Fibroblast of villous mesenchyme (primary cell): Measurements from ENCODE around the gene FAM177A1. TPM values are rescaled to one million over a fixed set of nuclear protein-coding genes. Genes with fewer than 3 reads are reported as not detected.
A peak's percentile ranks its signal among the peaks of the same experiment; 100 is the strongest.

ENCODE experiments used
- DNase-seq: peaks from one replicate; pipeline ENCODE4 v3.0.0-alpha.2; 2010; ENCODE audit warnings: low read depth
- H3K4me3 ChIP-seq: 2 replicates; pipeline ENCODE4 v1.5.1; 2011; ENCODE audit warnings: low read depth, mild to moderate bottlenecking, low read length
- total RNA-seq: library from RNA; depleted of rRNA; stranded (reverse); fragments of >200 nt; gene quantifications from 2 replicates; pipeline ENCODE4 v1.2.3, GENCODE V29; 2012
- TF ChIP-seq, protein P1 (sequence below): IDR thresholded peaks from 2 replicates; pipeline ENCODE4 v1.5.1; 2012; ENCODE audit warnings: low read depth, mild to moderate bottlenecking, low read length; ENCODE audit not compliant: insufficient read depth

FAM177A1 gene
- total RNA-seq, 1 donor: 43.6 TPM

DNA sequence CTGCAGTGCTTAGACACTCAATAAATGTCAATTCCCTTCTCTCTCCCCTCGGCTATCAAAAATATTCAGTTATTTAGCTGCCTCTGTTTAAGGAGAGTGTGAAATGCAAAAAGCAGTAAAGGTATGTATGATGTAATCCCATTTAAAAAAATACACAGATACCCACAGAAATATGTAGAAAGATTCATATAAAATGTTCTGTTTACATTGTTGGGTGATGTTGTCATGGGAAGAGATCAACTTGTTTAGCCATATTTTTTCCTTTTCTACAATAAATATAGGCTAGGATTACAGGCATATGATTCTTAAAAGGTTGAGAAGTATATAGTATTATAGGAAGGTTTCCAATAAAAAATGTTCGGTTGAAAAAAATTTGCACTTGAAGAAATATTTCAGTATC is 68.0 kb downstream of the FAM177A1 start:
- DNase-seq: peak; percentile 92
- no peak overlapping the region for H3K4me3 ChIP-seq
- TF ChIP-seq, protein P1, sequence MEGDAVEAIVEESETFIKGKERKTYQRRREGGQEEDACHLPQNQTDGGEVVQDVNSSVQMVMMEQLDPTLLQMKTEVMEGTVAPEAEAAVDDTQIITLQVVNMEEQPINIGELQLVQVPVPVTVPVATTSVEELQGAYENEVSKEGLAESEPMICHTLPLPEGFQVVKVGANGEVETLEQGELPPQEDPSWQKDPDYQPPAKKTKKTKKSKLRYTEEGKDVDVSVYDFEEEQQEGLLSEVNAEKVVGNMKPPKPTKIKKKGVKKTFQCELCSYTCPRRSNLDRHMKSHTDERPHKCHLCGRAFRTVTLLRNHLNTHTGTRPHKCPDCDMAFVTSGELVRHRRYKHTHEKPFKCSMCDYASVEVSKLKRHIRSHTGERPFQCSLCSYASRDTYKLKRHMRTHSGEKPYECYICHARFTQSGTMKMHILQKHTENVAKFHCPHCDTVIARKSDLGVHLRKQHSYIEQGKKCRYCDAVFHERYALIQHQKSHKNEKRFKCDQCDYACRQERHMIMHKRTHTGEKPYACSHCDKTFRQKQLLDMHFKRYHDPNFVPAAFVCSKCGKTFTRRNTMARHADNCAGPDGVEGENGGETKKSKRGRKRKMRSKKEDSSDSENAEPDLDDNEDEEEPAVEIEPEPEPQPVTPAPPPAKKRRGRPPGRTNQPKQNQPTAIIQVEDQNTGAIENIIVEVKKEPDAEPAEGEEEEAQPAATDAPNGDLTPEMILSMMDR: no peak

DNA sequence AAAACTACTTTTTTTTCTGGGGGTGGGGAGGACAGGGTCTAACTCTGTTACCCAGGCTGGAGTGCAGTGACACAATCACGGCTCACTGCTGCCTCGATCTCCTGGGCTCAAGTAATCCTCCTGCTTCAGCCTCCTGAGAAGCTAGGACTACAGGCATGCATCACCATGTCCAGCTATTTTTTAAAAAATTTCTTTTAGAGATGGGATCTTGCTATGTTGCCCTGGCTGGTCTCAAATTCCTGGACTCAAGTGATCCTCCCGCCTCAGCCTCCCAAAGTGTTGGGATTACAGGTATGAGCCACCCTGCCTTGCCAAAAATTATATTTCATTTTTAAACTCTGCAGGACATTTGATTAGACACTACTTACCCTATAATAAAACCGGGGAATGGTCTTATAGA is 70.2 kb downstream of the FAM177A1 start:
- DNase-seq: no peak
- TF ChIP-seq, protein P1: no peak
- no peak overlapping the region for H3K4me3 ChIP-seq

DNA sequence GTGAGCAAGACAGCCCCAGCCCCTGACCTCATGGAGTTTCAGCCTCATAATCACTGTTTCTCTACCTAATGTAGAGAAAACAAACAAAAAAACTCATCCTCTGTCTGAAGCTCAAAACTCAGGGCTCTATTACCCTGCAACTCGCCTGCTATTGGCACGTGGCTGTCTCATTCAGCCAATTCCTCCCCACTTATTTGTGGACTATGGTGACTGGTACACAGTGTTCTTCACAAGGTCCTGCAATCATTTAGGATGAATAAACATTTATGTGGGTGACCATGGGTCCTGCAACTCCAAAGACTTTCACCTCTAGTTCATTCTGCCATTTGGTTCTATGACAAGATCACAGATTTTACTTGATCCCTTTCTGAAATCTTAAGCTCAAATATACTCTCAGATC is 71.0 kb downstream of the FAM177A1 start:
- H3K4me3 ChIP-seq: no peak overlapping the region
- TF ChIP-seq, protein P1: no peak
- DNase-seq: no peak

DNA sequence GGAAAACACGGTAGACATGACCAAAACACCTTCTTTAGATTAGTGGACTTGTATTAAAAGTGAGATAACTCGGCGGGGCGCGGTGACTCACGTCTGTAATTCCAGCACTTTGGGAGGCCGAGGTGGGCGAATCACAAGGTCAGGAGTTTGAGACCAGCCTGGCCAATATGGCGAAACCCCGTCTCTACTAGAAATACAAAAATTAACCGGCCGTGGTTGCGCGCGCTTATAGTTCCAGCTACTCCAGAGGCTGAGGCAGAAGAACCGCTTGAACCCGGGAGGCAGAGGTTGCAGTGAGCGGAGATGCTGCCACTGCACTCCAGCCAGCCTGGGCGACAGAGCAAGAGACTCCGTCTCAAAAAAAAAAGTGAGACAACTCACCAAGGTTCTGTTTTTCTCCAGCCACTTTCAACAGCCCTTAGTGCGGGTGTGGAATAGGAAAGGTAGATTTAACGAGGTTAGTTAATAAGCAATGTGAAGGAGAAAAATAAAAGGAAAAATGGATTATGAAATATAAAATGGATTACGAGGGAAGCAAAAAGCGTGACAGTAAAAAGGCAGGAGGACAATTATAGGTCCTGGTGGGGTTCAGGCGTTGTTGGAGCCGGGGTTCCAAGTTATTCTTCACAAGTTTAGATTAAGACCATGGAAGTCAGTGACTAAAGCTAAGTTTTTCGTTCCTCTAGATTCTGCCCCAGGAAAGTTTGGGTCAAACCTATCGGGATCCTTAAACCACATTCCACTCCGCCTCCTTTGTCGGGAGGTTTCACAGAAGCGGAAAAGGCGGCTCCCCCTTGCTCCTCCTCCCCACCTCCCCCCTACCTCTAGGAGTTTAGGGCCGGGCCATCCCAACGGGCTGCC is 75.2 kb downstream of the FAM177A1 start:
- peak; percentile 34 for DNase-seq
- peak overlapping the region; percentile 96 for H3K4me3 ChIP-seq
- TF ChIP-seq, protein P1: no peak

DNA sequence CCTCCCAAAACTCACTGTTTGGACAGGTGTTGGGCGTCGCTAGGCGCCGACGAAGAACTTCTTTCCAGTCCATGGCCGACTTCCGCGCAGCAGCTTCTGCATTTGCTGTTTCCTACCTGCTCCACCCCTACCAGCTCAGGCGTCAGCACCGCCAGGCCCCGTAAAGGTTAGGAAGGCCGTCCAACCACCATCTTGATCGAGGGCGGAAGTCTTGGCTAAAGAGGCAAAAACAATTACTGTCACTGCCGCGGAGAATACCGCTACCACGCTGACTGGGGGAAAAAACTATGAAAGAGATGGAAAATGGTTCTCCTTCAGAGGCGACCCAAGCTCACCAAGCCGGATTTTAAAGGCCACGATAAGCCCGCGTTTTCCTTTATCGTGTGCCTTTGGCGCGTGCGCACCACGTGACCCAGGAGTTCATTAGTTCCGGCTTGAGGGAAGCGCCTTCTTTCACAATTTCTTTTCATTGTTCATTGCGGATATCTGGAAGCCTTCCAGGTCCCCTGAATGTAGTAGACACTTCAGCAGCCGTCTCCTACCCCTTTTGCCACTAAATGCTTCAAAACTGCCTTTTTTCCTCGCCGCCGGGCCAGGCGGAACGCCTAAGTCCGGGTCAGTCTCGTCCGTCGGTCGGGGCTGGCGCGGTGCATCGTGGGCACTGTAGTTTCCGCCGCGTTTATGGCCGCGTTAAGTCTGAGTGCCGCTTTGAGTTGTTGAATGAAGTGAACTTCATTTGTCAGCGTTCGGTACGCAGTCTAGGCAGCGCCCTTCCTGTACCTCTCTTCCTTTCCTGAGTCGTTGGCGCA is 76.0 kb downstream of the FAM177A1 start, which contains the start of the genes PPP2R3C and PRORP:
Gene PPP2R3C (minus strand): TSS at position 104 of the 809 bp plus-strand sequence. CDS start 31 bp downstream, at position 73.
Gene PRORP (plus strand): TSS at position 666 of the 809 bp plus-strand sequence. CDS start 694 bp downstream, outside the sequence.
- TF ChIP-seq, protein P1: no peak
- peak within 1 kb of the TSS; percentile 96 for H3K4me3 ChIP-seq
- peak; percentile 97 for DNase-seq

DNA sequence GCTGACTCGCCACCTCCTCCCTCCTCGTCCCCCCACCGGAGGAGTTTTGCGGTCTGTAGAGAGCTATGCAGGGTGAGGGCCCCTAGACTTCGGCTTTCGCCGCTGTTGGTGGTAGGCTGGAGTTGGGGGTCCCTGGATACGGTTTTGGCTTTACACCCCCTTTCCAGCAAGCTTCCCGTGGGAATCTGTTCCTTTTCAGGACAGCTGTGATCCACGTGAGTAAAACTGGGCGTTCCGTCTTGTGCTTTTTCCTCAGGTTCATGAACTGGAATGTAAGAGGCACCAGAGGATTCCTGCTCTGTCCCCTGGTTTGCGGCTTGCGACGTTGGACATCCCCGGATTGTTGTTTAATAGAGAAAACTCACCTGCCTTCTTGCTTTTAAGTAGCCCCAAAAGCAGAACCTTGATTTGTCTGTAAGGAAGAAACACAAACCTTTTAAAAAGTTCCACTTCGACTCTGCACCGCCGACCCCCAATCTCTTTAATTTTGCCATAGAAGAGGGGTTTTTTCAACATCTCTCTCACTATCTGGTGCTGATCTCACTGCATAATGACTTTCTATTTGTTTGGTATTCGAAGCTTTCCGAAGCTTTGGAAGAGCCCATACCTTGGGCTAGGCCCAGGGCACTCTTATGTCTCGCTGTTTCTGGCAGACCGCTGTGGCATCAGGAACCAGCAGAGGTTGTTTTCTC is 76.8 kb downstream of the FAM177A1 start:
- peak; percentile 78 for DNase-seq
- H3K4me3 ChIP-seq: peak overlapping the region; percentile 96
- TF ChIP-seq, protein P1: no peak
